Fibroblast of mammary gland (primary cell): ENCODE results near the gene OSBPL5.

Source experiments
- DNase-seq: peaks from one replicate; pipeline ENCODE4 v3.0.0-alpha.2; 2010; ENCODE audit warnings: low read depth
- H3K4me3 ChIP-seq: 2 replicates; pipeline ENCODE4 v1.5.1; 2011; ENCODE audit warnings: low read depth, mild to moderate bottlenecking, low read length, moderate library complexity; ENCODE audit not compliant: control insufficient read depth
- CTCF ChIP-seq: conservative IDR thresholded peaks from 2 replicates; pipeline ENCODE4 v1.5.1; 2011; ENCODE audit warnings: low read depth, low read length, inconsistent platforms; ENCODE audit not compliant: control insufficient read depth, insufficient read depth

The OSBPL5 gene

GRCh38 chr11:3206156-3206921 lies 41.2 kb upstream of the OSBPL5 start:
- no peak for DNase-seq
- TF ChIP-seq CTCF, result no peak

GRCh38 chr11:3205261-3206155 lies 40.4 kb upstream of the OSBPL5 start:
- TF ChIP-seq CTCF, result no peak
- no peak for DNase-seq

More at GRCh38 chr11:3206156-3206921, 41.2 kb upstream of the OSBPL5 start:
- H3K4me3 ChIP-seq, result no peak overlapping the region

GRCh38 chr11:3204141-3205015 lies 39.3 kb upstream of the OSBPL5 start:
- no peak for DNase-seq
- no peak for TF ChIP-seq CTCF
- no peak overlapping the region for H3K4me3 ChIP-seq

More at GRCh38 chr11:3205261-3206155, 40.4 kb upstream of the OSBPL5 start:
- H3K4me3 ChIP-seq, result no peak overlapping the region

- DNase-seq, result no peak
- no peak overlapping the region for H3K4me3 ChIP-seq
- no peak for TF ChIP-seq CTCF
These were observed 38.3 kb upstream of the OSBPL5 start for GRCh38 chr11:3203221-3204043.

- no peak for DNase-seq
- TF ChIP-seq CTCF, result no peak
- no peak overlapping the region for H3K4me3 ChIP-seq
These were observed 37.6 kb upstream of the OSBPL5 start for GRCh38 chr11:3202759-3203158.
